ENCODE measurements around the gene TNRC18.
"Not testable (repeated sequence)": the region's sequence is repeated elsewhere in the genome, so short reads cannot be mapped to it uniquely, and the experiment has no call there.

The TNRC18 gene, protein sequence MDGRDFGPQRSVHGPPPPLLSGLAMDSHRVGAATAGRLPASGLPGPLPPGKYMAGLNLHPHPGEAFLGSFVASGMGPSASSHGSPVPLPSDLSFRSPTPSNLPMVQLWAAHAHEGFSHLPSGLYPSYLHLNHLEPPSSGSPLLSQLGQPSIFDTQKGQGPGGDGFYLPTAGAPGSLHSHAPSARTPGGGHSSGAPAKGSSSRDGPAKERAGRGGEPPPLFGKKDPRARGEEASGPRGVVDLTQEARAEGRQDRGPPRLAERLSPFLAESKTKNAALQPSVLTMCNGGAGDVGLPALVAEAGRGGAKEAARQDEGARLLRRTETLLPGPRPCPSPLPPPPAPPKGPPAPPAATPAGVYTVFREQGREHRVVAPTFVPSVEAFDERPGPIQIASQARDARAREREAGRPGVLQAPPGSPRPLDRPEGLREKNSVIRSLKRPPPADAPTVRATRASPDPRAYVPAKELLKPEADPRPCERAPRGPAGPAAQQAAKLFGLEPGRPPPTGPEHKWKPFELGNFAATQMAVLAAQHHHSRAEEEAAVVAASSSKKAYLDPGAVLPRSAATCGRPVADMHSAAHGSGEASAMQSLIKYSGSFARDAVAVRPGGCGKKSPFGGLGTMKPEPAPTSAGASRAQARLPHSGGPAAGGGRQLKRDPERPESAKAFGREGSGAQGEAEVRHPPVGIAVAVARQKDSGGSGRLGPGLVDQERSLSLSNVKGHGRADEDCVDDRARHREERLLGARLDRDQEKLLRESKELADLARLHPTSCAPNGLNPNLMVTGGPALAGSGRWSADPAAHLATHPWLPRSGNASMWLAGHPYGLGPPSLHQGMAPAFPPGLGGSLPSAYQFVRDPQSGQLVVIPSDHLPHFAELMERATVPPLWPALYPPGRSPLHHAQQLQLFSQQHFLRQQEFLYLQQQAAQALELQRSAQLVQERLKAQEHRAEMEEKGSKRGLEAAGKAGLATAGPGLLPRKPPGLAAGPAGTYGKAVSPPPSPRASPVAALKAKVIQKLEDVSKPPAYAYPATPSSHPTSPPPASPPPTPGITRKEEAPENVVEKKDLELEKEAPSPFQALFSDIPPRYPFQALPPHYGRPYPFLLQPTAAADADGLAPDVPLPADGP (N-terminal part only)

GRCh38 chr7:5423306-5423975, at the start of gene TNRC18:
TNRC18 (minus strand) TSS chr7:5423834; CDS start chr7:5421246, 2,588 bp downstream.
- no peak for DNase-seq (ENCODE audit: low read depth)

GRCh38 chr7:5472432-5473315, 49.0 kb upstream of the TNRC18 start:
- no peak for DNase-seq (ENCODE audit: low read depth)

- not testable (repeated sequence) for DNase-seq (ENCODE audit: low read depth)
These were observed 48.0 kb upstream of the TNRC18 start for GRCh38 chr7:5471623-5472022.

DNA sequence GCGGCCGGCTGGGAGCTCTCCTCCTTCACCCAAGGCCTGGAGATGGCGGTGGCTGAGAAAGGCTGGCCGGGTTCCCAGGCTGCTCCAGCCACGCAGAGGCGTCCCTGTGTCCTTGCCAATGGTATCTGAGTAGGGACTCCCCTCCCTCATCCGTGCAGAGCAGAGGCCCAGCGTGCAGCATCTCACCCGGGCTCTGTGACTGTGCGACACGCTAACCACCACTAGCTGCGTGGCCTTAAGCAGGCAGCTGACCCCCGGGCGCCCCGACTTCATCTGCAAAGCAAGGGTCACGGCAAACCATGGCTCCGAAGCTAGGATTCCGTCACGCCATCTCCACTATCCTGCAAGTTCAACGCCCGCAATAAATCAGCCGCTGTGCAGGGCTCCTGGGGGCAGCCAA, 47.2 kb upstream of the TNRC18 start:
- DNase-seq (ENCODE audit: low read depth) = no peak

GRCh38 chr7:5470167-5470532, 46.5 kb upstream of the TNRC18 start:
- no peak for DNase-seq (ENCODE audit: low read depth)

GRCh38 chr7:5469375-5470166, 45.9 kb upstream of the TNRC18 start:
- no peak for DNase-seq (ENCODE audit: low read depth)

GRCh38 chr7:5467645-5468044, 44.0 kb upstream of the TNRC18 start:
- DNase-seq (ENCODE audit: low read depth) = no peak

DNA sequence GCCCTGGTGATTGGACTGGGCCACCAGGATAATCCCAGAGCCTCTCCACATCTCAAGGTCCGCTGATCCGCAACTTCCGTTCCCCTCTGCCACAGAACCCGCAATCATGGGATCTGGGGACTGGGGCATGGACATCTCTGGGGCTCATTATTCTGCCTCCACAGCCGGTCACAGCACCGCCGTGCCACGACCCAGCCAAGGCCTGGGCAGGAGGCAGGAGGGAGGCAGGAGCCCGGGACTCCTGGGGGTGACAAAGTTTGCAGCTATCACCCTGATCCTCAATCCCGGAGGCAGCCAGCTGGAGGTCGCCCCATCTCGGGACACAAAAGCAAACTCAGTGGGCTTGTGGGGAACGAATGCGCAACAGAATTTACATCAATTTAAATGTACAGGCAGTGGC, 42.9 kb upstream of the TNRC18 start:
- no peak for DNase-seq (ENCODE audit: low read depth)

- no peak for DNase-seq (ENCODE audit: low read depth)
These were observed 39.4 kb upstream of the TNRC18 start for GRCh38 chr7:5463031-5463430.

DNA sequence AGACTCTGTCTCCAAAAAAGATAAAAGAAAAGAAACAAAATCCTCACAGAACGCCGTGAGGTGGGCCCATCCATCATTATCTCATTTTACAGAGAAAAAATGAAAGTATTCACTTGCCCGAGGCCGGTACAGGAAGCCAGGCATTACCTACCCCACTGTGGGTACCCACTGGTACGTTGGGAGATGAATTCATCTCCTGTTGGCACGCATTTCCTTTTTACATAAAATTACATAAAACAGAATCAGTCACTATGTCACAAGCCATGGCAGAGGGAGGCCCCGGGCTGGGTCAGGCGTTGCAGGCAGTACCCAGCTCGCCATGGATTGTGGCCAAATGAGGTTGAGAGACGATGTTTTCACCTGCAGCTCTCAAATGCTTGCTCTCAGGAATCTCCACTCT, 38.6 kb upstream of the TNRC18 start:
- DNase-seq (ENCODE audit: low read depth) = no peak

GRCh38 chr7:5458921-5459480, 35.4 kb upstream of the TNRC18 start:
- no peak for DNase-seq (ENCODE audit: low read depth)

DNA sequence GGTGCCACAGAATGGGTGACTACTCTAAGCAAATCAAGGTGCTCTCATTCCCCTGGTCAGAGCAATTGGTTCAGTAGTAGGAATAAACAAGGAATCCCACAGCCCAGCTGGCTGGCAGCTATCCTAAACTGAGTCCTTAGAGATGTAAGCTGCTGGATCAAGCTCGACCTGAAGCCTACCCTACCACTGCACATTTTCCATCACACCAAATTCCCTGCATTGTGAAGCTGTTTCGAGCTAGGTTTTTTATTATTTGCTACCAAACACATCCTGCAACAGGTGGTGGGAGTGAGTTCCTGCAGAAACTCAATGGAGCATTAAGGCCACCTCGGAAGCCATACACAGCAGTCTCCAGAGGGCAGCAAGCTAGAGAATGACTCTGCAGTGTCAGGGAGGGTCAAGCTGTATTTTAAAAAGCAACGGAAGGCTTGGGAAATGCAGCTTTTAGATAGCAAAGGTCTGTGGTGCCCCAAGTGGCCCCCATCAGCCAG, 33.7 kb upstream of the TNRC18 start:
- no peak for DNase-seq (ENCODE audit: low read depth)

GRCh38 chr7:5456409-5456808, 32.8 kb upstream of the TNRC18 start:
- DNase-seq (ENCODE audit: low read depth) = no peak

GRCh38 chr7:5455581-5456219, 32.1 kb upstream of the TNRC18 start:
- no peak for DNase-seq (ENCODE audit: low read depth)

DNA sequence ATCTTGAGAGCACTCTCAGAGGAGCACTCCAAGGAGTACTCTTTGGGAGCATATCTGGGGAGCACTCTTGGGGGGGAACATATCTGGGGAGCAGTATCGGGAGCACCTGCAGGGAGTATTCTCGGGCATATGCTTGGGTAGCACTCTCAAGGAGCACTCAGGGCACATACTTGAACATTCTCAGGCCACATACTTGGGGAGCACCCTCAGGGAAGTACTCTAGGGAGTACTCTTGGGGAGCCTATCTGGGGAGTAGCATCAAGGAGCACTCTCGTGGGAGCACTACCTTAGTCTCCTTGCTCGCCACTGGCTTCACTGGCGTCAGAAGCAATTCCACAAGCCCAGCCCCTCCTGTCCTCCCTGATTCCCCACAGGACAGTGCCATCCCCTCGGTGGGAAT, 31.5 kb upstream of the TNRC18 start:
- no peak for DNase-seq (ENCODE audit: low read depth)

DNA sequence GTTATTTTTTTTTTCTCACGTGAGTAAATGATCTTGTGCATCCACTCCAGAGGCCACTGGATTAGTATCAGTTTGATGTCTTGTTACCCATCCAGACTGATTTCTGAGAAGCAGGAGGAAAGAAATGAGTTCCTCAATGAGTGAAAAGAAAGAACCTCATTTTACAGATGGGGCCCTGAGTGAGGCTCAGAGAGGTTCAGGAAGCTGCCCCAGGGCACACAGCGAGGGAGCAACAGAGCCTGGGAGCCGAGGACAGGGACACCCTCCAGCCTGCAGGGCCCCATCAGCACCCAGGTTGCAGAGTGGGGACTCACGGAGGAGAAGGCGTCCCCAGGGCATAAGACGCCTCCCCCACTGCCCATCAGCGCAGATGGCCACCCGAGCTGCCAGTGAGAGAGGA, 30.9 kb upstream of the TNRC18 start:
- DNase-seq (ENCODE audit: low read depth) = no peak

GRCh38 chr7:5453566-5454075, 30.0 kb upstream of the TNRC18 start:
- DNase-seq (ENCODE audit: low read depth) = no peak

DNA sequence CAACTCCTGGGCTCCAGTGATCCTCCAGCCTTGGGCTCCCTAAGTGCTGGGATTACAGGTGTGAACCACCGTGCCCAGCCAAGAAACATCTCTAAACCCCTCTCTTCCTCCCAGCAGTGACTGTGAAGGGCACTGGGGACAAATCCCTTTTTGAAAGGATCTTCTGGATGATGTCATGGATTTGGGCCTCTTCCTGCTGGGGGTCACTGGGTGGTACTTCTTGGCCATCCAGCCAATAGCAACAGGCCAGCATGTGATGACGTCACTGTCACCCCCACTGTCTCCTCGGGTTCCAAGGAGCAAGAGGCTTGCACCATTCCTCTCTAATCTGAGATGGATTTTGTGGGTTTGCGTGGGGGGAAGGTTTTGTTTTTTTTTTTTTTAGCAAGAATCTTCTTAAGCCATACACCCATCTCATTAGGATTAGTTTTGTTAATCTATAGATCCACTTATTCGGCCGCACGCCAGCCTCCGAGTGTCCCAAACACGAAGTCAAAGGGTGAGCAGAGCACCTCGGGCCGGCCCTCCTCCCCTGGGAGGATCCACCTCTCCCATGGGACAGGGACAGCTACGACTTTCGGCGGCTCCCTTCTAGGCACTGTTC, 29.4 kb upstream of the TNRC18 start:
- peak; percentile 70 for DNase-seq (ENCODE audit: low read depth)

DNA sequence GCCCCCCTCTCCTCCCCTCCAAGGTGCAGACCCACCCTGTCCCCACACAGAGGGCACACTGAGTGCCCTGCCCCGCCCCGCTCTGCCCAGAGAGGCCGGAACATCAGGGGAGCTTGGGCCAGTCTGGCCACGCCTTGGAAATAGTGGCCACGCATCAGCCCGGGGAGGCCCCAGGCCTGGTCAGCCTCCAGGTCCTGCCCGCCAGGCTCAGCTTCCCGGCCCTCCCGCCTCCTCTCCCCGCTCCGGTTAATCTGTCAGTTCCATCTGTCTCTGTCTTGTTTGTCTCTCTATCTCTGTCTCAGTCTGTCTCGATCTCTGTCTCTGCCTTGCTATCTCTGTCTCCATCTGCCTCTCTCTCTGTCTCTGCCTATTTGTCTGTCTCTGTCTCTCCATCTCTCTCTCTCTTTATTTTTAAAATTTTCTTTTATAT, 28.9 kb upstream of the TNRC18 start:
- no peak for DNase-seq (ENCODE audit: low read depth)

Measured in iris pigment epithelial cell (primary cell).